Cardiac fibroblast (primary cell): ENCODE data around the gene MARF1.
A peak's percentile ranks its signal among the peaks of the same experiment; 100 is the strongest.
"Not testable (repeated sequence)": the region's sequence is repeated elsewhere in the genome, so short reads cannot be mapped to it uniquely, and the experiment has no call there.

ENCODE experiments used
- DNase-seq, 2 donors: peaks; one replicate each; pipeline versions ENCODE4 v3.0.0 to v3.0.0-alpha.2; 2010; ENCODE audit warnings: low read depth in 2 of 2
- H3K4me3 ChIP-seq, 2 donors: replicated peaks in 1 of 2; 1 replicate in 1 of 2; 2 replicates in 1 of 2; pipeline ENCODE4 v1.5.1; 2011; ENCODE audit warnings: low read depth in 2 of 2, low read length in 2 of 2, mild to moderate bottlenecking in 2 of 2, moderate library complexity in 1 of 2
- TF ChIP-seq, protein P1 (sequence below): IDR thresholded peaks from one replicate; pipeline ENCODE4 v1.5.1; 2011; ENCODE audit warnings: low read depth, mild to moderate bottlenecking, low read length, inconsistent platforms

Gene MARF1, protein sequence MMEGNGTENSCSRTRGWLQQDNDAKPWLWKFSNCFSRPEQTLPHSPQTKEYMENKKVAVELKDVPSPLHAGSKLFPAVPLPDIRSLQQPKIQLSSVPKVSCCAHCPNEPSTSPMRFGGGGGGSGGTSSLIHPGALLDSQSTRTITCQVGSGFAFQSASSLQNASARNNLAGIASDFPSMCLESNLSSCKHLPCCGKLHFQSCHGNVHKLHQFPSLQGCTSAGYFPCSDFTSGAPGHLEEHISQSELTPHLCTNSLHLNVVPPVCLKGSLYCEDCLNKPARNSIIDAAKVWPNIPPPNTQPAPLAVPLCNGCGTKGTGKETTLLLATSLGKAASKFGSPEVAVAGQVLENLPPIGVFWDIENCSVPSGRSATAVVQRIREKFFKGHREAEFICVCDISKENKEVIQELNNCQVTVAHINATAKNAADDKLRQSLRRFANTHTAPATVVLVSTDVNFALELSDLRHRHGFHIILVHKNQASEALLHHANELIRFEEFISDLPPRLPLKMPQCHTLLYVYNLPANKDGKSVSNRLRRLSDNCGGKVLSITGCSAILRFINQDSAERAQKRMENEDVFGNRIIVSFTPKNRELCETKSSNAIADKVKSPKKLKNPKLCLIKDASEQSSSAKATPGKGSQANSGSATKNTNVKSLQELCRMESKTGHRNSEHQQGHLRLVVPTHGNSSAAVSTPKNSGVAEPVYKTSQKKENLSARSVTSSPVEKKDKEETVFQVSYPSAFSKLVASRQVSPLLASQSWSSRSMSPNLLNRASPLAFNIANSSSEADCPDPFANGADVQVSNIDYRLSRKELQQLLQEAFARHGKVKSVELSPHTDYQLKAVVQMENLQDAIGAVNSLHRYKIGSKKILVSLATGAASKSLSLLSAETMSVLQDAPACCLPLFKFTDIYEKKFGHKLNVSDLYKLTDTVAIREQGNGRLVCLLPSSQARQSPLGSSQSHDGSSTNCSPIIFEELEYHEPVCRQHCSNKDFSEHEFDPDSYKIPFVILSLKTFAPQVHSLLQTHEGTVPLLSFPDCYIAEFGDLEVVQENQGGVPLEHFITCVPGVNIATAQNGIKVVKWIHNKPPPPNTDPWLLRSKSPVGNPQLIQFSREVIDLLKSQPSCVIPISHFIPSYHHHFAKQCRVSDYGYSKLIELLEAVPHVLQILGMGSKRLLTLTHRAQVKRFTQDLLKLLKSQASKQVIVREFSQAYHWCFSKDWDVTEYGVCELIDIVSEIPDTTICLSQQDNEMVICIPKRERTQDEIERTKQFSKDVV (N-terminal part only)

DNA sequence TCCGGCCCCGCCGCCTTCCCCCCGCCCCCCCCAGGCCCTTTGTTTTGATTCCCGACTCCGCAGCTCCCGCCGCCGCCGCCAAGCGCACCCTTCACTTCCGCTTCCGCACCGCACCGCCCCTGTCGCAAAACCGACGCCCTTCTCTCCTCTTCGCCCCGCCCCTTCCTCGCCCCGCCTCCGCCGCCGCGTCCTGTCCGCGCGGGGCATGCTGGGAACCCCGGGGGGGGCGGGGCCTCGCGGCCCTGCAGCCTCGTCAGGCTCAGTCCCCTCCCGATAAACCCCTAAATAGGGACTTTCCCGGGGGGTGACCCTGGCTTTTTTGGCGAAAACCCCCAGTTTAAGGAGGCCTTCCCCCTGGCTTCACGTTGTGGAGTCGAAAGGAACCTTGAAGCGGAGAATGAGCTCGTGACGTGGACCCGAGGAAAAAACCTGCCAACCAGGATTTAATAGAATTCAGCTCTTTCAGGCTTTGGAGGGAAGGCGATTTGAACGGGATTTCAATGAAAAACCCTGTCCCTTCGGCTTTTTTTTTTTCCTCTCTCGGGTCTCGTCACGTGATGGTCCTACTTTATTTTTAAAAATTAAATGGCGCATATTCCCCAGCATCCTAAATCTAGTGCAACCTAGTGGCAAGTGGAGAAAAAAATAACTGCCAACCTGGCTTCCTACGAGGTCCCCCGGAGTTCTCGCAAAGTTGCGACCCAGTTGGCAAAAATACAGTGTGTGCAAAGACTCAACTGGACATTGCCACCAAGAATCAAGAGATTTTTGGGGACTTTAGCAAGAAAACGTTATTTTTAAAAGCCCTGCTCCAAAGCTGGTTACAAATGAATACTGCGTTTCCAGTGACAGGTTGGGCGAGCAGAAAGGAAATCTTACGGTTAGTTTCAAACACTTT, at the start of gene MARF1:
MARF1 (minus strand) TSS at position 107 of the 898 bp plus-strand sequence. CDS start 3,921 bp downstream, outside the sequence.
- TF ChIP-seq, protein P1, sequence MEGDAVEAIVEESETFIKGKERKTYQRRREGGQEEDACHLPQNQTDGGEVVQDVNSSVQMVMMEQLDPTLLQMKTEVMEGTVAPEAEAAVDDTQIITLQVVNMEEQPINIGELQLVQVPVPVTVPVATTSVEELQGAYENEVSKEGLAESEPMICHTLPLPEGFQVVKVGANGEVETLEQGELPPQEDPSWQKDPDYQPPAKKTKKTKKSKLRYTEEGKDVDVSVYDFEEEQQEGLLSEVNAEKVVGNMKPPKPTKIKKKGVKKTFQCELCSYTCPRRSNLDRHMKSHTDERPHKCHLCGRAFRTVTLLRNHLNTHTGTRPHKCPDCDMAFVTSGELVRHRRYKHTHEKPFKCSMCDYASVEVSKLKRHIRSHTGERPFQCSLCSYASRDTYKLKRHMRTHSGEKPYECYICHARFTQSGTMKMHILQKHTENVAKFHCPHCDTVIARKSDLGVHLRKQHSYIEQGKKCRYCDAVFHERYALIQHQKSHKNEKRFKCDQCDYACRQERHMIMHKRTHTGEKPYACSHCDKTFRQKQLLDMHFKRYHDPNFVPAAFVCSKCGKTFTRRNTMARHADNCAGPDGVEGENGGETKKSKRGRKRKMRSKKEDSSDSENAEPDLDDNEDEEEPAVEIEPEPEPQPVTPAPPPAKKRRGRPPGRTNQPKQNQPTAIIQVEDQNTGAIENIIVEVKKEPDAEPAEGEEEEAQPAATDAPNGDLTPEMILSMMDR: peak; percentile 58
- peak within 1 kb of the TSS; percentile 95 to 97 for H3K4me3 ChIP-seq
- peak; percentile 96 to 97 for DNase-seq

DNA sequence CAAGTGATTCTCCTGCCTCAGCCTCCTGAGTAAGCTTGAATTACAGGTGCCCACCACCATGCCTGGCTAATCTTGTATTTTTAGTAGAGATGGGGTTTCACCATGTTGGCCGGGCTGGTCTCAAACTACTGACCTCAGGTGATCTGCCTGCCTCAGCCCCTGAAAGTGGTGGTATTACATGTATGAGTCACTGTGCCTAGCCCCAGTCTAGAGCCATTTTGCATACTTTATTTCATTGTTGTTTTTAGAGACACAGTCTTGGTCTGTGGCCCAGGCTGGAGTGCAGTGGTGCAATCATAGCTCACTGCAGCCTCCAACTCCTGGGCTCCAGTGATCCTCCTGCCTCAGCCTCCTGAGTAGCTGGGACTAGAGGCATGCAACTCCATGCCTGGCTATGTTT, 49.6 kb upstream of the MARF1 start:
- DNase-seq: peak in 1 of 2 donors; percentile 6
- not testable (repeated sequence) for H3K4me3 ChIP-seq

DNA sequence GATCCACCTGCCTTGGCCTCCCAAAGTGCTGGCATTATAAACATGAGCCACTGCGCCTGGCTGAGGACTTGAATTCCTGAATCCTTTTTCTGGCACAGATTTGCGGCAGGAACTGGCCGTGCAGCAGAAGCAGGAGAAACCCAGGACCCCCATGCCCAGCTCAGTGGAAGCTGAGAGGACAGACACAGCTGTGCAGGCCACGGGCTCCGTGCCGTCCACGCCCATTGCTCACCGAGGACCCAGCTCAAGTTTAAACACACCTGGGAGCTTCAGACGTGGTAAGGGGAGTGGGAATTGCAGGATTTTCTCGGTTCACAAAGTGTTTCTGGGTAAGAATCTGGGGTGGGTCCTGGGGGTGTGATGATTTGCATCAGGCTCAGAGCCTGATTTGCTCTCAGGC, 48.1 kb upstream of the MARF1 start:
- TF ChIP-seq, protein P1: no peak
- DNase-seq: no peak
- H3K4me3 ChIP-seq: no peak overlapping the region

DNA sequence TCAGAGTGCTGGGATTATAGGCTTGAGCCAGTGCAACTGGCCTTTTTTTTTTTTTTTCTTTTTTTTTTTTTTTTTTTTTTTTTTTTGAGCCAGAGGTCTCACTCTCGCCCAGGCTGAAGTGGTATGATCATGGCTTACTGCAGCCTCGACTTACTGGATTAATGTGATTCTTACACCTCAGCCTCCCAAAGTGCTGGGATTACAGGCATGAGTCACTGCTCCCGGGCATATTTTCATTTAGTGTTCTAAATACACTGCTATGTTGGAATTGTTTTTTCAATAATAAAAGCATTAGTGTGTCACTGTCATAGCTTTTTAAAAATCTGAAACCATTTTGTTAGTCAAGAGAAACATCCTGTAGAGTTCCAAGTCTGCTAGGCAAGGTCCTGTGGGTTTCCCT, 47.3 kb upstream of the MARF1 start:
- TF ChIP-seq, protein P1: no peak
- DNase-seq: peak in 1 of 2 donors; percentile 69
- no peak overlapping the region for H3K4me3 ChIP-seq

DNA sequence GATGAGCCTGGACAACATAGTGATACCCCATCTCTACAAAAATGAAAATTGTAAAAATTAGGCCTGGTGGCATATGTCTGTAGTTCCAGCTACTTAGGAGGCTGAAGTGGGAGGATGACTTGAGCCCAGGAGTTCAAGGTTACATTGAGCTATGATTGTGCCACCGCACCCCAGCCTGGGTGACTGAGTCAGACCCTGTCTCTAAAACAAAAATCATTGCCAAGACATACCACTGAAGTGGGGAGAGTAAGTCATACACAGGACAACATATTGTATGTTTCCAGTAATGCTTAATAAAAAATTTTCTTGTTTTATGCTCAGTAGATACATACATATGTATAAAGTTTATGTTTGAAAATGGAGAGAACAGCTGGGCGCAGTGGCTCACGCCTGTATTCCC, 46.3 kb upstream of the MARF1 start:
- no peak overlapping the region for H3K4me3 ChIP-seq
- peak in 1 of 2 donors; percentile 70 for DNase-seq
- TF ChIP-seq, protein P1: no peak

DNA sequence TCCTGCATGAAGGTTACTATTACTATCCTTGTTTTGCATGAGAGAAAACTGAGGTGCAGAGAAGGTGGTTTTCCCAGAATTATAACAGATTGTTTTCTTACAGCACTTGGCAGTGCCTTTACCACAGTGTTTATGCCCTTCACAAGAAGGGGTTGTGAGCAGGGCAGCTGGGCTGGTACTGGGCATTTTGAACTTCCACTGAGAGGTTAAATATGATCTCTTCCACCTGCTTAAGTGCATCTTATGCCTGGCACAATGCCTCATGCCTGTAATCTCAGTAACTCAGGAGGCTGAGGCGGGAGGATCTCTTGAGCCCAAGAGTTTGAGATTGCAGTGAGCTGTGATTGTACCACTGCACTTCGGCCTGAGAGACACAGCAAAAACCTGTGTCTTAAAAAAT, 43.3 kb upstream of the MARF1 start:
- TF ChIP-seq, protein P1: no peak
- no peak for DNase-seq

More for the DNA sequence above, 43.3 kb upstream of the MARF1 start:
- no peak overlapping the region for H3K4me3 ChIP-seq
